Measurements from ENCODE around the gene CAMKK2. TPM values are rescaled to one million over a fixed set of nuclear protein-coding genes. Genes with fewer than 3 reads are reported as not detected.

CAMKK2 gene
- total and polyA plus RNA-seq, 2 of the 4 experiments (the other 2 are of a cell fraction) = 15.2 to 24.7 TPM

- Histone ChIP-seq H2AFZ (replicated peaks; ENCODE audit: low read length, poor library complexity) (no peak overlapping the region), H2BK5ac (ENCODE audit: low read depth, low read length, poor library complexity, severe bottlenecking) (no peak overlapping the region), H4K8ac (ENCODE audit: low read depth in 2 of 2, low read length in 2 of 2) (no peak overlapping the region), H4K91ac (ENCODE audit: insufficient read depth, low read depth, low read length) (no peak overlapping the region), H3K79me1 (ENCODE audit: low read depth in 1 of 2, low read length in 2 of 2) (no peaks in the 10 kb centered on the region; a peak in 1 of 4 replicates), H4K20me1 (ENCODE audit: insufficient read depth, low read length) (peaks cover 3% of the 10 kb centered on the region; the same call in 1 of the 2 replicates), H2AK9ac (replicated peaks; ENCODE audit: low read depth, low read length, poor library complexity) (no peak overlapping the region), H3K36me3 (ENCODE audit: control insufficient read depth, insufficient read depth, low read length) (peaks cover 30% of the 10 kb centered on the region), H2BK20ac (ENCODE audit: low read depth, low read length) (no peak overlapping the region), H3K23ac (ENCODE audit: low read depth, low read length) (no peak overlapping the region), H3K4me3 (ENCODE audit: insufficient read depth, low read depth, low read length) (no peak overlapping the region), H2BK15ac (ENCODE audit: low read depth, low read length) (no peak overlapping the region), H3K4ac (ENCODE audit: low read depth, low read length) (no peak overlapping the region), H3K9me3 (ENCODE audit: control insufficient read depth, insufficient read depth, low read length) (no peaks in the 10 kb centered on the region), H3K9ac (ENCODE audit: low read depth, low read length) (no peak overlapping the region), H3K9me1 (ENCODE audit: insufficient read depth, low read length) (no peaks in the 10 kb centered on the region), H2BK120ac (ENCODE audit: low read depth, low read length) (no peak overlapping the region), H4K5ac (ENCODE audit: low read depth, low read length) (no peak overlapping the region), H3K4me1 (ENCODE audit: control insufficient read depth, insufficient read depth, low read length) (peaks cover 2% of the 10 kb centered on the region), H3K27me3 (ENCODE audit: control insufficient read depth, insufficient read depth, low read length) (no peaks in the 10 kb centered on the region), H3K18ac (ENCODE audit: low read depth, low read length) (no peak overlapping the region), H3K14ac (replicated peaks; ENCODE audit: low read depth, low read length) (no peak overlapping the region), H3K56ac (ENCODE audit: extremely low read depth, insufficient read depth, low read length) (no peak overlapping the region), H3K27ac (ENCODE audit: insufficient read depth, low read length) (no peak overlapping the region), H3K4me2 (ENCODE audit: low read depth, low read length) (no peak overlapping the region), H2AK5ac (ENCODE audit: low read depth, low read length) (no peak overlapping the region)
- DNase-seq (no peak), ATAC-seq (ENCODE audit: low read depth) (no peak)
- 57% methylated on average over 28 of the region's 38 CpGs; no CpG with 5 or more reads in 1 of the 2 experiments for WGBS, 2 experiments (ENCODE audit: extremely low coverage in 2 of 2, insufficient read length in 1 of 2)
- dilution Hi-C loops (cut with HindIII; ENCODE audit: low sequenced_read_pairs, unreplicated experiment) (no loop called here), intact Hi-C loops (cut with micrococcal nuclease) (no loop called here), in situ Hi-C loops (cut with MboI; ENCODE audit: low sequenced_read_pairs) (no loop called here)
- BruUV-seq (replicated peaks) = no TSS peak
- TF ChIP-seq MAZ (IDR thresholded peaks at IDR 0.05; ENCODE audit: borderline replicate concordance, low read depth, low read length) (no peak), ELK1 (IDR thresholded peaks at IDR 0.05; ENCODE audit: borderline replicate concordance, low read depth, low read length) (no peak), FOS (IDR thresholded peaks at IDR 0.05; ENCODE audit: low read depth, low read length) (no peak), RCOR1 (IDR thresholded peaks at IDR 0.05; ENCODE audit: insufficient replicate concordance, low read length) (no peak), CHD1 (IDR thresholded peaks at IDR 0.05; ENCODE audit: low read depth, low read length) (no peak), BHLHE40 (IDR thresholded peaks at IDR 0.05; ENCODE audit: low read depth, low read length) (no peak), NFE2L2 (IDR thresholded peaks at IDR 0.05; ENCODE audit: low read depth, low read length) (no peak), RAD21 (IDR thresholded peaks at IDR 0.05; ENCODE audit: low read length) (no peak)
- ChIA-PET CTCF (no interaction called here), POLR2A (ENCODE audit: unreplicated experiment) (no interaction called here)
These were observed 55.9 kb downstream of the CAMKK2 start for GRCh38 chr12:121240484-121241101.
